ENCODE data around the gene JARID2.

- TF ChIP-seq FOXP2 (optimal IDR thresholded peaks at IDR 0.05; ENCODE audit: control extremely low read depth, extremely low read length, insufficient read depth), result no peak
- TF ChIP-seq EZH2 (IDR thresholded peaks at IDR 0.05), result no peak
Observed at GRCh38 chr6:15534974-15535373, 289.1 kb downstream of the JARID2 start.
